ENCODE measurements around the gene PAM16. TPM values are rescaled to one million over a fixed set of nuclear protein-coding genes. Genes with fewer than 3 reads are reported as not detected.

Gene PAM16
- total RNA-seq, 1 experiment from 2014 or later = 80.4 TPM

GRCh38 chr16:4385066-4385788 lies 34.1 kb upstream of the PAM16 start:
- peaks cover 0 to 6% (median 2%) of the 10 kb centered on the region in 3 experiments; a peak in 4 of 7 replicates for H3K36me3 Mint-ChIP-seq (ENCODE audit: insufficient read depth in 1 of 3, low read depth in 3 of 3)
- Histone ChIP-seq H3K27me3 (ENCODE audit: insufficient read depth, low read length) (no peaks in the 10 kb centered on the region), H4K91ac (ENCODE audit: insufficient read length, low read depth, low read length) (no peak overlapping the region), H3K23me2 (ENCODE audit: insufficient read length, low read depth, low read length, poor library complexity, severe bottlenecking) (no peaks in the 10 kb centered on the region), H3K27ac (ENCODE audit: insufficient read length, low read depth, low read length) (no peak overlapping the region), H3K4ac (ENCODE audit: low read depth, low read length) (no peak overlapping the region), H4K5ac (ENCODE audit: insufficient read length, low read depth, low read length) (no peak overlapping the region), H3K79me1 (ENCODE audit: insufficient read depth, low read depth, low read length, poor library complexity, severe bottlenecking) (no peaks in the 10 kb centered on the region), H3K23ac (ENCODE audit: insufficient read length, low read depth, low read length) (no peak overlapping the region), H4K8ac (replicated peaks; ENCODE audit: insufficient read length, low read depth, low read length) (no peak overlapping the region), H3T11ph (ENCODE audit: low read length) (no peak overlapping the region), H3K79me2 (ENCODE audit: insufficient read depth, low read length) (no peaks in the 10 kb centered on the region), H2BK20ac (ENCODE audit: low read depth, low read length, poor library complexity, severe bottlenecking) (no peak overlapping the region), H2BK15ac (ENCODE audit: low read depth, low read length) (no peak overlapping the region), H4K20me1 (ENCODE audit: control insufficient read depth, insufficient read depth, insufficient read length) (no peaks in the 10 kb centered on the region), H3K4me1 (ENCODE audit: insufficient read depth, low read length) (no peaks in the 10 kb centered on the region; the same call in 1 of the 2 replicates), H2AK5ac (ENCODE audit: insufficient read length, low read length) (no peak overlapping the region), H3K18ac (ENCODE audit: insufficient read length, low read depth, low read length) (no peak overlapping the region), H2BK5ac (ENCODE audit: insufficient read length, low read length) (no peak overlapping the region), H3K56ac (ENCODE audit: insufficient read length, low read depth, low read length) (no peak overlapping the region), H3K4me2 (ENCODE audit: insufficient read depth, insufficient read length, low read length) (no peak overlapping the region), H3K9ac (ENCODE audit: extremely low read depth, insufficient read length, low read length) (no peak overlapping the region), H2BK120ac (ENCODE audit: low read depth, low read length, poor library complexity, severe bottlenecking) (no peak overlapping the region), H2BK12ac (ENCODE audit: insufficient read length, low read depth, low read length) (no peak overlapping the region), H3K14ac (ENCODE audit: insufficient read depth, low read length) (no peak overlapping the region; the same call in 1 of the 2 replicates), H2AFZ (ENCODE audit: low read length) (no peak overlapping the region), H3K9me3 (ENCODE audit: control insufficient read depth, low read depth, low read length) (no peaks in the 10 kb centered on the region)
- DNase-seq = no peak
- no peak overlapping the region; a peak in 1 of 5 replicates for H3K4me3 Mint-ChIP-seq
- H3K4me1 Mint-ChIP-seq = peaks cover 14 to 19% of the 10 kb centered on the region in 2 experiments
- H3K27ac Mint-ChIP-seq = peak overlapping the region in 1 of 3 experiments; percentile 84; a peak in 3 of 7 replicates
- TF ChIP-seq CTCF (conservative IDR thresholded peaks at IDR 0.05) = no peak
- H3K9me3 Mint-ChIP-seq = no peaks in the 10 kb centered on the region
- WGBS (ENCODE audit: extremely low coverage, insufficient read length, low lambda C conversion rate) = no CpG with 5 or more reads among the region's 20 CpGs
- no peaks in the 10 kb centered on the region for H3K27me3 Mint-ChIP-seq (ENCODE audit: low read depth)
